ENCODE measurements around the gene WDR11.

Gene WDR11

GRCh38 chr10:120850911-120851865 lies at the start of gene WDR11:
Gene WDR11 (plus strand): TSS chr10:120851362. CDS start chr10:120851421, 59 bp downstream.
- peak; percentile 95 for DNase-seq (ENCODE audit: low read depth, low spot score)

- DNase-seq (ENCODE audit: low read depth, low spot score) = no peak
Measured at GRCh38 chr10:120802935-120803334, 48.2 kb upstream of the WDR11 start.

GRCh38 chr10:120803972-120804371 lies 47.2 kb upstream of the WDR11 start:
- no peak for DNase-seq (ENCODE audit: low read depth, low spot score)

- no peak for DNase-seq (ENCODE audit: low read depth, low spot score)
Measured at GRCh38 chr10:120805014-120805812, 45.9 kb upstream of the WDR11 start.

GRCh38 chr10:120806081-120806480 lies 45.1 kb upstream of the WDR11 start:
- DNase-seq (ENCODE audit: low read depth, low spot score) = no peak

GRCh38 chr10:120810298-120810697 lies 40.9 kb upstream of the WDR11 start:
- DNase-seq (ENCODE audit: low read depth, low spot score) = no peak

GRCh38 chr10:120813085-120813484 lies 38.1 kb upstream of the WDR11 start:
- no peak for DNase-seq (ENCODE audit: low read depth, low spot score)

GRCh38 chr10:120818301-120818700 lies 32.9 kb upstream of the WDR11 start:
- DNase-seq (ENCODE audit: low read depth, low spot score) = peak; percentile 63

- DNase-seq (ENCODE audit: low read depth, low spot score) = no peak
Measured at GRCh38 chr10:120819366-120819765, 31.8 kb upstream of the WDR11 start.

GRCh38 chr10:120823266-120823665 lies 27.9 kb upstream of the WDR11 start:
- no peak for DNase-seq (ENCODE audit: low read depth, low spot score)

GRCh38 chr10:120824881-120825309 lies 26.3 kb upstream of the WDR11 start:
- DNase-seq (ENCODE audit: low read depth, low spot score) = peak; percentile 63

- no peak for DNase-seq (ENCODE audit: low read depth, low spot score)
Measured at GRCh38 chr10:120825878-120826769, 25.0 kb upstream of the WDR11 start.

GRCh38 chr10:120827251-120827875 lies 23.8 kb upstream of the WDR11 start:
- DNase-seq (ENCODE audit: low read depth, low spot score) = no peak

- DNase-seq (ENCODE audit: low read depth, low spot score) = no peak
Measured at GRCh38 chr10:120828763-120829319, 22.3 kb upstream of the WDR11 start.

- DNase-seq (ENCODE audit: low read depth, low spot score) = no peak
Measured at GRCh38 chr10:120832106-120832505, 19.1 kb upstream of the WDR11 start.

- no peak for DNase-seq (ENCODE audit: low read depth, low spot score)
Measured at GRCh38 chr10:120833222-120833928, 17.8 kb upstream of the WDR11 start.

GRCh38 chr10:120835603-120836002 lies 15.6 kb upstream of the WDR11 start:
- DNase-seq (ENCODE audit: low read depth, low spot score) = no peak

GRCh38 chr10:120838941-120839340 lies 12.2 kb upstream of the WDR11 start:
- DNase-seq (ENCODE audit: low read depth, low spot score) = no peak

- no peak for DNase-seq (ENCODE audit: low read depth, low spot score)
Measured at GRCh38 chr10:120841522-120842189, 9.5 kb upstream of the WDR11 start.
